Heart left ventricle (tissue), 16 donors: ENCODE data around the gene NUTF2. TPM values are rescaled to one million over a fixed set of nuclear protein-coding genes. Genes with fewer than 3 reads are reported as not detected.
A peak's percentile ranks its signal among the peaks of the same experiment; 100 is the strongest.
"Not testable (repeated sequence)": the region's sequence is repeated elsewhere in the genome, so short reads cannot be mapped to it uniquely, and the experiment has no call there.

Experiments
- ATAC-seq, 4 donors: fragments of 200-7000 bp; cut with Tn5 transposase; one replicate each; pipeline ENCODE4 v1.9.1; 2020 to 2022; ENCODE audit warnings: moderate library complexity in 4 of 4, mild to moderate bottlenecking in 3 of 4, moderate number of reproducible peaks in 1 of 4
- DNase-seq, 5 donors: peaks; one replicate each; pipeline ENCODE4 v3.0.0-alpha.2; 2020
- H3K27ac ChIP-seq, 12 donors: fragments of 200-600 bp; sonication (generic) in 4 of 12; one replicate each; pipeline versions ENCODE4 v1.5.0 to v1.8.0; 2016 to 2022; ENCODE audit warnings: mild to moderate bottlenecking in 2 of 12
- H3K27me3 ChIP-seq, 9 donors: fragments of 200-600 bp; sonication (generic) in 2 of 9; one replicate each; pipeline versions ENCODE4 v1.5.1 to v1.8.0; 2016 to 2022; ENCODE audit warnings: mild to moderate bottlenecking in 3 of 9
- H3K36me3 ChIP-seq, 9 donors: fragments of 200-600 bp; sonication (generic) in 2 of 9; one replicate each; pipeline versions ENCODE4 v1.5.0 to v1.8.0; 2018 to 2022; ENCODE audit warnings: mild to moderate bottlenecking in 2 of 9
- H3K4me1 ChIP-seq, 12 donors: fragments of 200-600 bp; sonication (generic) in 4 of 12; one replicate each; pipeline versions ENCODE4 v1.5.0 to v1.8.0; 2016 to 2022; ENCODE audit warnings: mild to moderate bottlenecking in 3 of 12
- H3K4me3 ChIP-seq, 12 donors: fragments of 200-600 bp; sonication (generic) in 4 of 12; one replicate each; pipeline versions ENCODE4 v1.5.0 to v1.8.0; 2017 to 2022; ENCODE audit warnings: mild to moderate bottlenecking in 9 of 12, moderate library complexity in 4 of 12
- H3K9me3 ChIP-seq, 12 donors: fragments of 200-600 bp; sonication (generic) in 4 of 12; one replicate each; pipeline versions ENCODE4 v1.5.0 to v1.8.0; 2016 to 2022; ENCODE audit warnings: mild to moderate bottlenecking in 1 of 12
- CTCF ChIP-seq, 12 donors: fragments of 200-600 bp; sonication (generic) in 4 of 12; IDR thresholded peaks; one replicate each; pipeline versions ENCODE4 v1.5.0 to v1.8.0; 2018 to 2022; ENCODE audit warnings: antibody characterized with exemption in 12 of 12, mild to moderate bottlenecking in 5 of 12
- POLR2A ChIP-seq, 2 donors: fragments of 450-650 bp; IDR thresholded peaks; one replicate each; pipeline ENCODE4 v1.6.1; 2017; ENCODE audit warnings: antibody characterized with exemption in 2 of 2, mild to moderate bottlenecking in 2 of 2, moderate library complexity in 2 of 2
- WGBS, 4 donors: extraction: QIAGEN DNeasy Blood & Tissue Kit in 2 of 4; methylation state at CpG; one replicate each; pipeline versions ENCODE4 v1.1.5 to v1.1.7; 2013 to 2018; 5-methylcytosine and 5-hydroxymethylcytosine counted together
- intact Hi-C, 10 donors: fragments of 100-400 bp; cut with DNase I; formaldehyde crosslinking; loops; one replicate each; pipeline versions ENCODE4 v1.11.1 to v1.14.2; 2022
- polyA plus RNA-seq, 2 donors: library from polyadenylated mRNA; stranded (reverse); fragments of 200-250 nt; gene quantifications; one replicate each; pipeline ENCODE4 v1.2.3, GENCODE V29; 2013
- total RNA-seq, 9 donors: library from RNA; depleted of rRNA in 2 of 9; stranded (reverse); fragments of >200 nt in 2 of 9; fragmentation: NEBNext Ultra II Directional in 3 of 9; extraction: Animal tissue kit (Norgen Biotek cat#: 25700) in 3 of 9; gene quantifications; one replicate each; pipeline versions ENCODE4 v1.1.0 to v1.2.4, GENCODE V29; 2016 to 2023
- donor health status: ischemic (EF 13 %, LVEDD 7.1; RV severe dilation, severe dysfunction).
- donor health status: healthy with polysubstance abuse.
- donor health status: DM: no; HTN: yes; CAD: no.
- donor health status: DM: no; HTN: no; CAD: no.
- donor health status: ischemic (EF 25% LVEDD 6.9; RV normal size, moderate dysfunction).
- donor health status: ischemic (EF 25% LVEDD 5.7; RV mildly dilated, moderate dysfunction).
- donor health status: healthy.
- donor health status: DM: yes; HTN: yes; CAD: no.
- donor health status: ischemic (EF 35%, LVEDD 5.7; RV mildly dilated, moderate dysfunction).
- donor health status: nonischemic (EF 11% LVEDD 7.7; RV severe dilation, severe dysfunction).
- donor health status: DM: yes; HTN: yes; CAD: no.
- donor health status: PGD.
- donor health status: ischemic (EF 29% LVEDD 5.4; RV normal size, mild dysfunction).
- donor health status: nonischemic (EF 23%, LVEDD 6.1; RV moderate dilation, normal function).

Gene NUTF2
- total and polyA plus RNA-seq, 11 donors, result 66.5 to 191 (median 93.9) TPM

DNA sequence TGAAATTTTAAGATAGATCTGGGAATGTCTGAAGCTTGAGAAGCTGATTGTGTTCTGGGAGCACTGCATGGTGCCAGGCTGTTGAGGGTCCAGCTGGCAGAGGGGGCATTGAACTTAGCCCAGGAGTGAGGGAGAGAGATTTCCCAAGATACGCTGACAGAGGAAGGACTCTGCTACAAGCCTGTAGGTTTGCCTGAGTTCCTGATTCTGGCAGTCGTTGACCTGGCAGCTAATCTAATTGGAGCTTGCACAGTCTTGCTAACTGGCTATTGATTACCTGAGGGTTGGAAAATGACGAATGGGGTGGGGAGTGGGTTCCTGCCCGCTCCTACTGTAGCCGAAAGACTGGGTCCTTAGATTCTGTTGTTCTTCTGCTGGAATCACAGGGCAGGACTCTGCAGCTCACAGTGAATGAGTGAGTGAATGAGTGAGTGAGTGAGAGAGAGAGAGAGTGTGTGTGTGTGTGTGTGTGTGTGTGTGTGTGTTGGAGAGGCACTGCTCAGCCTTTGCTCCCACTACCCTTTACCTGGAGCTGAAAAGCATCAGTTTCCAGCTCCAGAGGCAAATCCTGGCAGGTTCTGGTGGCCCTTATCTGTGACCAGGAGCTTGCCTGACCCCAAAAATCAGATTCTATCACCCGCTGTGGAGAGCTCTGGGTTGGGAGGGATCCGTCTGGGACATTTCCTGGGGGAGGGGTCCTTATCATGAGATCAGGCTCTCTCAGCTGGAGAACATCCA, 68.2 kb downstream of the NUTF2 start:
- 73 to 79% (median 76%) methylated on average over 6 to 7 of the region's 7 CpGs for WGBS, 4 donors
- peaks cover 0 to 56% (median 29%) of the 10 kb centered on the region in 9 donors for H3K36me3 ChIP-seq
- DNase-seq, result no peak
- H3K27me3 ChIP-seq, result no peaks in the 10 kb centered on the region
- ATAC-seq, result no peak
- intact Hi-C loops, result loop anchor here in 1 of 10 donors (5.0 kb wide), 1 partner anchor 98 kb away; no protein-coding TSS in a partner anchor
- no peak for TF ChIP-seq CTCF (IDR thresholded peaks at IDR 0.05)
- no peak for TF ChIP-seq POLR2A (IDR thresholded peaks at IDR 0.05)
- peaks cover 0 to 61% (median 37%) of the 10 kb centered on the region in 12 donors for H3K4me1 ChIP-seq
- no peak overlapping the region for H3K4me3 ChIP-seq
- no peaks in the 10 kb centered on the region for H3K9me3 ChIP-seq
- H3K27ac ChIP-seq, result no peak overlapping the region

DNA sequence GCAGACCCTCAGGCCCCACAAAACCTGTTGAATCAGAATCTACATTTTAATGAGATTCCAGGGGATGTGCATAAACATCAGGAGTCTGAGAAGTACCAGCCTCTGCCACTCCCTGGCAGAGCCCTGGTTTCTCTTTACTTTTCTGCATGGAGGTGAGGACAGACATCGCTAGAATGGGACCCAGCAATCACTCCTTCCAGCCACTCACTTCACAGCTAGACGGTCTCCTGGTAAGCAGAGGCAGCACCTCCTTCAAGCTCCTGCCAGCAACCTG, 68.7 kb downstream of the NUTF2 start:
- H3K9me3 ChIP-seq, H3K4me3 ChIP-seq, DNase-seq, H3K27me3 ChIP-seq, H3K27ac ChIP-seq, ATAC-seq: not testable (repeated sequence)
- WGBS, 4 donors, result 40 to 71% (median 61%) methylated on average over 2 of the region's 2 CpGs
- intact Hi-C loops, result loop anchor here in 1 of 10 donors (5.0 kb wide), 1 partner anchor 98 kb away; no protein-coding TSS in a partner anchor
- Histone ChIP-seq H3K36me3 (peaks cover 0 to 51% (median 25%) of the 10 kb centered on the region in 9 donors), H3K4me1 (peaks cover 0 to 66% (median 41%) of the 10 kb centered on the region in 12 donors)

DNA sequence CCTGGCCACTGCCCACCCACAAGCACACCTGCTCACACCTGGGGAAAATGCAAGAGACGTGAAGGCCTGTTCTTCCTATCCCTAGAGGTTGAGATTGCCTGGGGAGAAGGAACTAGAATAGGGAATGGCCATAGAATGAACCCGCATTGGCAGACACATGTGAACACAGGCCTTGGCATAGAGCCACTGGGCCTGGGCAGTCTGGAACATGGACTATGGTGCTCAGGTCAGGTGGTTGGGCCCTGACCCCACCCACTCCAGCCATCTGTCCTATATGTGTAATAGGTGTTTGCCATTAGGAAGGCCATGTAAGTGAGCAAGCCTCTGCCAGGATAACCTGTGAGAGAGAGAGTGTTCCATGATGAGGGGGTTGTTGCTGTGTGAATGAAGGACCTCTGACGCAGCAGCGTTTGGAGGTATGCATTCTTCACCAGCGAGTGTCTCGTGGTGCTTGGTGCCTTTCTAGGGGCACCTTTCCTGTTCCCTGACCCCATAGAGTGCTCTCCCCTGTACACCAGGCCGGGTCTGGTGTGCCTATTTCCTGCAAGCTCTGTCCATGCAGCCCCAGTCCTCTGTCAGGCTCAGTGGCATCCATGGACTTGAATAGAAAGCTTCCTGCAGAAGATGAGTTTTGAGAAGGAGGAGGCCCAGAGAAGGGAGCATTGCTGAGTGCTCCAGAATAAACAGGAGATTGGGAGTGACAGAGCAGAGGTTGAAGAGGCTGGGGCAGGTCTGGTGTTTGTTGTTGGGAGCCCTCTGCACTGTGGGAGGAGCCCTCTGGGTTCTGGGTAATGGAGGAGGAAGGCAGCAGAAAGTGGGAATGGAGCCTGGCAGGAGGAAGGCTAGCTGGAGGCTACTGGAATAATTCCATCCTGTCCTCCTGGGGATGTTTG, 69.3 kb downstream of the NUTF2 start:
- WGBS, 4 donors, result 59 to 74% (median 69%) methylated on average over 5 to 7 of the region's 7 CpGs
- H3K27ac ChIP-seq, result no peak overlapping the region
- H3K36me3 ChIP-seq, result peaks cover 0 to 44% (median 19%) of the 10 kb centered on the region in 9 donors
- H3K27me3 ChIP-seq, result no peaks in the 10 kb centered on the region
- H3K9me3 ChIP-seq, result no peaks in the 10 kb centered on the region
- intact Hi-C loops, result loop anchor here in 1 of 10 donors (5.0 kb wide), 1 partner anchor 99 kb away; no protein-coding TSS in a partner anchor
- H3K4me1 ChIP-seq, result peaks cover 0 to 67% (median 41%) of the 10 kb centered on the region in 12 donors
- TF ChIP-seq CTCF (IDR thresholded peaks at IDR 0.05) (no peak), POLR2A (IDR thresholded peaks at IDR 0.05) (no peak)
- no peak for ATAC-seq
- no peak overlapping the region for H3K4me3 ChIP-seq
- peak in 1 of 5 donors; percentile 48 for DNase-seq

- no peak for TF ChIP-seq POLR2A (IDR thresholded peaks at IDR 0.05)
- peak in 2 of 12 donors; percentile 25 to 26 for TF ChIP-seq CTCF (IDR thresholded peaks at IDR 0.05)
- peak; percentile 79 to 89 (median 84) for ATAC-seq
- peaks cover 0 to 77% (median 49%) of the 10 kb centered on the region in 12 donors for H3K4me1 ChIP-seq
- no peak overlapping the region for H3K4me3 ChIP-seq
- peaks cover 0 to 32% (median 7%) of the 10 kb centered on the region in 9 donors for H3K36me3 ChIP-seq
- WGBS, 4 donors, result 40 to 45% (median 42%) methylated on average over 6 of the region's 6 CpGs
- intact Hi-C loops, result loop anchor here in 1 of 10 donors (5.0 kb wide), 1 partner anchor 100 kb away; no protein-coding TSS in a partner anchor
- peak; percentile 63 to 85 (median 76) for DNase-seq
- no peaks in the 10 kb centered on the region for H3K27me3 ChIP-seq
- H3K27ac ChIP-seq, result peak overlapping the region in 11 of 12 donors; percentile 31 to 76 (median 64)
- H3K9me3 ChIP-seq, result no peaks in the 10 kb centered on the region
Observed at GRCh38 chr16:67917140-67917851, 70.6 kb downstream of the NUTF2 start.
